ENCODE data around the gene FOCAD. TPM values are rescaled to one million over a fixed set of nuclear protein-coding genes. Genes with fewer than 3 reads are reported as not detected.
A peak's percentile ranks its signal among the peaks of the same experiment; 100 is the strongest.
"Not testable (repeated sequence)": the region's sequence is repeated elsewhere in the genome, so short reads cannot be mapped to it uniquely, and the experiment has no call there.

The FOCAD gene, protein sequence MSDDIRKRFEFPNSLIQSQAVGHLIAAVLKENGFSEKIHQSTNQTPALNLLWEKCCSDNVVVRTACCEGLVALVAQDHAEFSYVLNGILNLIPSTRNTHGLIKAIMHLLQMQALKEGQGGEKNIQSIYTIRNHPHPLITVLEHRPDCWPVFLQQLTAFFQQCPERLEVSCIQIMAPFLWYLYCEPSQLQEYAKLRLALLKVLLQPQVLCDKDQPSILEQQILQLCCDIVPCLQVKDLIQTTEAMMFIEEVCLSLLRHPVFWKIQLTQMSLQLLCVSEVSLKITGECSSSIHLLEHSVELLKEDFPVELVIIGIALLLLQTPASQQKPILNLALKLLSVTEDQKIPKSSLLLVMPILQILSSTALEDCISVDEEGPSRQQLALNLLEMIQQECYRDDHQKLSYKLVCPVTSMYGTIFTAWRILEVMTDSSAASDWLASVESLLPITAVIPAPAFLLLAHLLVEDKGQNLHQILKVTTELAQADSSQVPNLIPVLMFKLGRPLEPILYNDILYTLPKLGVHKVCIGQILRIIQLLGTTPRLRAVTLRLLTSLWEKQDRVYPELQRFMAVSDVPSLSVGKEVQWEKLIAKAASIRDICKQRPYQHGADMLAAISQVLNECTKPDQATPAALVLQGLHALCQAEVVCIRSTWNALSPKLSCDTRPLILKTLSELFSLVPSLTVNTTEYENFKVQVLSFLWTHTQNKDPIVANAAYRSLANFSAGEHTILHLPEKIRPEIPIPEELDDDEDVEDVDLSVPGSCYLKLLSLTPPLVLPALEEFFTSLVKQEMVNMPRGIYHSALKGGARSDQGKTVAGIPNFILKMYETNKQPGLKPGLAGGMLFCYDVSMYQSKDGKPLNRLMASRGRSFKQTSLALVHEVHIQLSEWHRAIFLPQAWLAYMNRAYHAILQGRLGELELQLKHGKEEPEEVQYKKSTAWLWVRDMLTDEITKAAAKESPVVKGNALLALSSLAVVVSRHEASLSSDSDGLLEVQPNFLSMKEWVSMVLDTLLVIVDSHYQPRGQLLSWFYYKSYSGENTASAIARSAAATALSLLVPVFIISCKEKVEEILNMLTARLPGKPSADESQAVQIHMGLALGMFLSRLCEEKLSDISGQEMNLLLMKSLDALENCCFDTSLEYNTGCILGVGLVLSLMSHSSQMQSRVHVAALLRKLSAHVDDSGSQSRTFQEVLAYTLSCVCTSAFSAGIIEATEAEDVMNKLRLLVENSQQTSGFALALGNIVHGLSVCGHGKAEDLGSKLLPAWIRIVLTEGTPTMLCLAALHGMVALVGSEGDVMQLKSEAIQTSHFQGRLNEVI (N-terminal part only)
- 36.1 and 65.2 TPM in 2 replicates for total RNA-seq

- DNase-seq (ENCODE audit: extremely low read depth, low read depth, low spot score) = peak; percentile 33
Measured at GRCh38 chr9:20684035-20684874, at the start of gene FOCAD. FOCAD (plus strand) TSS chr9:20684259; CDS start chr9:20715354, 31,095 bp downstream.

- DNase-seq (ENCODE audit: extremely low read depth, low read depth, low spot score) = no peak
Measured at GRCh38 chr9:20634895-20635294, 49.2 kb upstream of the FOCAD start.

GRCh38 chr9:20636888-20637440 lies 47.1 kb upstream of the FOCAD start:
- no peak for DNase-seq (ENCODE audit: extremely low read depth, low read depth, low spot score)

DNA sequence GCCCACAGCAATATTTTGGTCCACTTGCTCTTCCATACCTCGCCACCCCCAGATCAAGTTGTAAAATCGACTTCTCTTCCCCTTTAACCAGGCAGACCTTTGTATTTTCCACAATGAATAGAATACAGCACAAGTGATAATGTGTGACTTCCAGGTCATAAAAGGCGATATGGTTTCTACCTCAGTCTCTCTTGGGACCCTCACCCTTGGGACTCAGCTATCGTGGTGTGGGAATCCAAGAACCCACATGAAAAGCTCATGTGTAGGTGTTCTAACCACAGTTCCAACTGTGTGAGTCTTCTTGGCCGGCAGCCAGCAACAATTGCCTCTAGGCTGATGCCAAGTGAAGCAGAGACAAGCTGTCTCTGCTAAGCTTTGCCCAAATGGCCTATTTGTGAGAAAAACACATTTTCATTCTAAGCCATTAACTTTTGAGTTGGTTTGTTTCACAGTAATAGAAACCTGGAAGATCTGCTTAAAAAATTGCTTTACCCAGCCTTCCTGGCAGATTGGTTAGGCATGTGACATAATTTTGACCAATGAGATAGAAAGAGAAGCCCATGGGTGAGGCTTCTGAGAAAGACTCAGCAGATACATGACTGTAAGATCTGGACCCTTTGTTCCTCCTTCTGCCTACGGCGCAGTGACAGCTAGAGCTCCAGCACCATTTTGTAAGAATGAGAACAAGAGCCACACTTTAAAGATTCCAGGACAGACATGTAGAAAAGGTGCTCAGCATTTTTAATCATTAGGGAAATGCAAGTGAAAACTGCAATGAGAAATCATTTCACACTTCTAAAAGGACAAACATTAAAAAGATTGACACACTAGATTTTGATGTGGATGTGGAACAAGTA lies 43.5 kb upstream of the FOCAD start:
- no peak for DNase-seq (ENCODE audit: extremely low read depth, low read depth, low spot score)

GRCh38 chr9:20642045-20642444 lies 42.0 kb upstream of the FOCAD start:
- DNase-seq (ENCODE audit: extremely low read depth, low read depth, low spot score) = no peak

GRCh38 chr9:20643660-20644059 lies 40.4 kb upstream of the FOCAD start:
- no peak for DNase-seq (ENCODE audit: extremely low read depth, low read depth, low spot score)

GRCh38 chr9:20646656-20647055 lies 37.4 kb upstream of the FOCAD start:
- DNase-seq (ENCODE audit: extremely low read depth, low read depth, low spot score) = no peak

DNA sequence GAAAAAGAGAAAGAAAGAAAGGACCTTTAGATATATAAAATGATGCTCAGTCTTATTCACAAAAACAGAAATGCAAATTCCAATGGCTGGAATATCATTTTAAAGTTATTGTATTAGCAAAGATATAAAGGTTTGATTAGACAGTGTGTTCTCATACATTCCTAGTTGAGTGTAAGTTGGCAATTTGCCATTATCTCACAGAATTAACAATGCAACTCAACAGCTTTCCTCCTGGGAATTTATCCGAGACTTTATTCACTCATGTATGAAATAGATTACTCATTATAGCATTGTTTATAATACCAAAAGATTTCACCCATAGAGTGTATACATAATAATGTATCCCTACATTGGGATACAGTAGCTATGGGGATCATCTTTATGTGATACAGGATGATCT lies 34.7 kb upstream of the FOCAD start:
- peak; percentile 29 for DNase-seq (ENCODE audit: extremely low read depth, low read depth, low spot score)

DNA sequence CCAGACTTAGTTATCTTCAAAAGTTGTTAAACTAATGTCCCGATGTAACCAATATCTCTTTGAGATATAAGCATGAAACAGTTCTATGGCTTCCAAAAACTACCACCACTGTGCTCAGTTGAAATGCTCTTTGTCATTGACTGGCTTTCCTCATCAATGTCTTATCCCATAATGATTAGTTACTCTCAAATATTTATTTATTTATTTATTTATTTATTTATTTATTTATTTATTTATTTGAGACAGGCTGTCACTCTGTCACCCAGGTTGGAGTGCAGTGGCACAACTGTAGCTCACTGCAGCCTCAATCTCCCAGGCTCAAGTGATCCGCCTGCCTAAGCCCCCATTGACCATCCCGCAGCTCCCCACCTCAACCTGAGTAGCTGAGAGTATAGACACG lies 33.7 kb upstream of the FOCAD start:
- DNase-seq (ENCODE audit: extremely low read depth, low read depth, low spot score) = no peak

DNA sequence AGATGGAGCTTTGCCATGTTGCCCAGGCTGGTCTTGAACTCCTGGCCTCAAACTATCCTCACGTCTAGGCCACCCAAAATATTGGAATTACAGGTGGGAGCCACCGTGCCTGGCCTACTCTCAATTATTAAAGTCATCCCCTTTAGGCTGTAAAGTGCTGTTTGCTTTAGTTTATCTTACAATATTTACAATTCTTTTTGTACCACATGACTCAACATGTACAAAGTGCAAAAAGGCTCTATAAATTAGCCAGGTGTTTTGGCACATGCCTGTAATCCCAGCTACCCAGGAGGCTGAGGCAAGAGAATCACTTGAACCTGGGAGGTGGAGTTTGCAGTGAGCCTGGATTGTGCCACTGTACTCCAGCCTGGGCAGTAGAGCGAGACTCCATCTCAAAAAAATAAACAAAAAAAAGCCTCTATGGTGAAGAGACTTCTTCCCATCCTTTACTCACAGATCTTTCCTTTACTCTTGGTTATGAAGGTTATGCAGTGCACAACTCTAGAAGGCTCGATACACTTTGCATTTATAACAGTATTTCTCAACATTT lies 33.2 kb upstream of the FOCAD start:
- DNase-seq (ENCODE audit: extremely low read depth, low read depth, low spot score) = no peak

GRCh38 chr9:20651939-20652338 lies 32.1 kb upstream of the FOCAD start:
- DNase-seq (ENCODE audit: extremely low read depth, low read depth, low spot score) = no peak

- DNase-seq (ENCODE audit: extremely low read depth, low read depth, low spot score) = not testable (repeated sequence)
Measured at GRCh38 chr9:20658246-20658667, 25.8 kb upstream of the FOCAD start.

DNA sequence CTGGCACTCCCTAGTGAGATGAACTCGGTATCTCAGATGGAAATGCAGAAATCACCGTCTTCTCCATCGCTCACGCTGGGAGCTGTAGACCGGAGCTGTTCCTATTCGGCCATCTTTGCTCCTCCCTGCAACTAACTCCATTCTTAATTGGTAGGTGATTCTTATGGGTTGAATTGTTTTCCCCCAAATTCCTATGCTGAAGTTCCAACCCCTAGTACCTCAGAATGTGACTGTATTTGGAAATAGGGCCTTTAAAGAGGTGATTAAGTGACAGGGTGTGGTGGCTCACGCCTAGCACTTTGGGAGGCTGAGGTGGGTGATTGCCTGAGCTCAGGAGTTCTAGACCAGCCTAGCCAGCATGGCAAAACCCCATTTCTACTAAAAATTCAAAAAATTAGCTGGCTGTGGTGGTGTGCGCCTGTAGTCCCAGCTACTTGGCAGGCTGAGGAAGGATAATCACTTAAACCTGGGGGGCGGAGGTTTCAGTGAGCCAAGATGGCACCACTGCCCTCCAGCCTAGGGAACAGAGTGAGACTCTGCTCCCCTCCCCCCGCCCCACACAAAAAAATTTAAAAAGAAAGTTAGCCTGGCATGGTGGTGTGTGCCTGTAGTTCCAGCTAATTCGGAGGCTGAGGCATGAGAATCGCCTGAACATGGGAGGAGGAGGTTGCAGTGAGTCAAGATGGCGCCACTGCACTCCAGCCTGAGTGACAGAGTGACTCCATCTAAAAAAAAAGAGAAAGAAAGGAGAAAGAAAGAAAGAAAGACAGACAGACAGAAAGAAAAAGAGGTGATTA lies 25.2 kb upstream of the FOCAD start:
- DNase-seq (ENCODE audit: extremely low read depth, low read depth, low spot score) = no peak

DNA sequence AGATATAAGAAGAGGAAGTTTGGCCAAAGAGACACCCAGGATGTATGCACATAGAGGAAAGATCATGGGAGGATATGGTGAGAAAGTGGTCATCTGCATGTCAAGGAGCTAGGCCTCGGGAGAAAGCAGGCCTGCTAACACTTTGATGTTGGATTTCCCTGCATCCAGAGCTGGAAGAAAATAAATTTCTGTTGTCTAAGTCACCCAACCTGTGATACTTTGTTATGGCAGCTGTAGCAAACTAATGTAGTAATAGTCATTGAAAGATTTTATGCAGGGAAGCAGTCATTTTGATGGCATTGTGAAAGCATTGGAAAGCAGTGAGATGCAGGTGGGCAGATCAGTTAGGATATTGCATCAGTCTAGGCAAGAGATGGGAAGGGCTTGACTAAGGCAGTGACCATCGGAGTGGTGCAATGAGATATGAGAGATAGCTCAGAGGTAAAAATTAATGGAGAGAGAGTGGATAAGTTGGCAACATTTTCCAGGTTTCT lies 24.5 kb upstream of the FOCAD start:
- no peak for DNase-seq (ENCODE audit: extremely low read depth, low read depth, low spot score)

DNA sequence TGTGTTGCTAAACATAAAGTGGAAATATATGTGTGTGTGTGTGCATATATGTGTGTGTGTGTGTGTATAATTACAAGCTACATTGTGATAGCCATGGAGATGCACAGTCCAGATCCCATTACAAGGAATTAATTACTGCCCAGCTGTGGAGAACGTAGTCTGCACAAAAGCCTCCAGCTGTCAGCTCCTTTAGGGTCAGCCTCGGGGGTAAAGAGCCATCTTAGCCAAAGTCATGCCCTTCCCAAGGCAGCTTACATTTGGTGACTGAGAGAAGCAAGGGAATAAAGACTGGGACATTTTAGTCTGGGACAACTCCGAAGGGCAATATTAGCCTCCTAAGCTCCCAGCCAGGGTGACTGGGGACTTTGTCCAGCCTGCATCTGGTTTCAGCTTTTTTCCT lies 21.9 kb upstream of the FOCAD start:
- no peak for DNase-seq (ENCODE audit: extremely low read depth, low read depth, low spot score)

GRCh38 chr9:20663133-20663532 lies 20.9 kb upstream of the FOCAD start:
- DNase-seq (ENCODE audit: extremely low read depth, low read depth, low spot score) = no peak

DNA sequence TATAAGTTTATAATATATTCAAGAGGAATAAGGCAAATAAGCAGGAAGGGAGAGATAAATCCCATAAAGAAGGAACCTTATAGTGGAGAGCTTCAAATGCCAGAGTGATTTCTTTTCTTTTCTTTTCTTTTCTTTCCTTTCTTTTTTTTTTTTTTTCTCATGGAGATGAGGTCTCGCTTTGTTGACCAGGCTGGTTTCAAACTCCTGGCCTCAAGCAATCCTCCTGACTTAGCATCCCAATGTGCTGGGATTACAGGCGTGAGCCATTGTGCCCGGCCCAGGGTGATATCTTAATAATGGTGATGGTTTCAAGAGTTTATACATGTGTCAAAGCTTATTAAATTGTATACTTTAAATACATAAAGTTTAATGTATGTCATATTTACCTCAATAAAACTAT lies 19.6 kb upstream of the FOCAD start:
- DNase-seq (ENCODE audit: extremely low read depth, low read depth, low spot score) = no peak

Measured in glomerular endothelial cell (primary cell).